ENCODE measurements around the gene KCNK15.

The KCNK15 gene

DNA sequence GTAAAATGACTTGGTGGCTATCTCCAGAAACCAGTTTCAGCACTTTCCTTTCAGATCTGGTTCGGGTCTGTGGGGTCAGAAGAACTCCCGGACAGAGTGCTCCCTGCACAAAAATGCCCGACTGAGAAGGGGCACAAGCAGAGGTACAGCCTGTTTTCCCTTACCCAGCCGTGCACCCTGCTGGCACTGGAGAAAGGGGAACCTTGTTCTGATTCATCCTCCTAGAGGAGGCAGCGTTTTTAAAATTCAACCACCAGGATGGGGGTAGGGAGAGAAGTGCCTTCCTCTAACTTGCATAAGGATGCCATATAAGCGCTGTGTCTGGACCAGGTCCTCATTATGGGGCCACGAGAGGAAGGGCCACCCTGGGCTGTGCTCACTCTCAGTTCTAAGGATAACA lies 47.1 kb downstream of the KCNK15 start:
- DNase-seq, result no peak

DNA sequence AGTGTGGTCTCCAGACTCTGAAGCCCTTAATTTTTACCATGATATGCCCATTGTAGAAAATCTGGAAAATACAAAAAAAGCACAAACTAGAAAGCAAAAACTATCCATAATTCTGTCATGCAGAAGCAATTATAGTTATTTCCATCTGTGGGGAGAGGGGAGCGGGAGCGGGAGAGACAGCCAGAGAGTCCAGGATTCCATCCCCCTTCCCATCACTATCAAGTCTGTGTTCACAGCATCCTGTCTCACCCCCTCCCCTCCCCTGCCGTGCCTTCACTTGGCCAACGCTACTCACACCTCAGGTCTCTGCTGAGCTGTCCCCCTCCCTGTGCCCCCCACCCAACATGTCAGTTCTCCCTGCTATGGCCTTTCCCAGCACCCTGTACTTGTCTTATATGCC lies 50.2 kb downstream of the KCNK15 start:
- no peak for DNase-seq

DNA sequence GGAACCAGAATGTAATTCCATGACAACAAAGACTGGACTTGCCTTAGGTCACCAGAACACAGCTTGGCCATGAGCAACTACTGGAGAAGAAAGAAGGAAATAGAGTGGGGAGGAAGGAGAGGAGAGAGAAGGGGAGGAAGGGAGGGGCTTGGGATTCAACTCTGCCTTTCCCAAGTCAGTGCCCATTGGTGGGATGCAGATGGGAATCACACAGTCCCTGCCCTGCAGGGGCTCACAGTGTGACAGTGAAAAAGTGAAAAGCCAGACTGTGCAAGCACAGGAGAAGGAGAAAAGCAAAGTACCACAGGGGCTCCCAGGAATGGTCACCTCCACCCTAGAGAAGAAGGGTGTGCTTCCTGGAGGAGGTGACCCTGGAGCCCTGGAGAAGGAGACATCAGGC lies 50.6 kb downstream of the KCNK15 start:
- DNase-seq, result no peak

DNA sequence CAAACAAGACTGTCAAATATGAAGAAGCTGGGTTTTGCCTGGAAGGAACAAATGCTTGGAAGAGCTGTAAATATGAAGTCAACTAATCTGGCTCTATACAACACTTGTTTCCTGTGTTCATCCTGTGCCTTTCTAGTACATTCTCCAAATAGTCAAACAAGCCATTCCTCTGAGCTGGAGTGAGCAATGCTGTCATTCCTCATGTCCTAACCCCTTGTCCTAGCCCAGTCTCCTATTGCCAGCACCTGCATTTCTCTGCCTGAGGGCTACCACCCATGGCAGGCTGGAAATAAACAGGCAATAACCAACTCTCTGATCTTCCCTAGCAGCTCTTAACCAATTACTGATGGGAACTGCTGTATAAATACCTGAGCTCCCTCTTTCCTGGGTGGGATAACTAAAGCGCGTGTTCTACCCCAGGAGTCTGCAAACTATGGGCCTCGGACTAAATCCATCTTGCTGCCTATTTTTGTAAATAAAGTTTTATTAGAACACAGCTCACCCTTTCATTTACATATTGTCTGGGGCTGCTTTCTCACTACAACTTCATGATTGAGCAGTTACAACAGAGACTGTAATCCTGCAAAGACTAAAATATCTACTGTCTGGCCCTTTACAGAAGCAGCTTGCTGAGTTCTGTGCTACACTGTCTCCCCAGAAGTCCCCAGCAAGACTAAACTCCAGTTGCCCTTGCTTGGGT lies 51.2 kb downstream of the KCNK15 start:
- no peak for DNase-seq

DNA sequence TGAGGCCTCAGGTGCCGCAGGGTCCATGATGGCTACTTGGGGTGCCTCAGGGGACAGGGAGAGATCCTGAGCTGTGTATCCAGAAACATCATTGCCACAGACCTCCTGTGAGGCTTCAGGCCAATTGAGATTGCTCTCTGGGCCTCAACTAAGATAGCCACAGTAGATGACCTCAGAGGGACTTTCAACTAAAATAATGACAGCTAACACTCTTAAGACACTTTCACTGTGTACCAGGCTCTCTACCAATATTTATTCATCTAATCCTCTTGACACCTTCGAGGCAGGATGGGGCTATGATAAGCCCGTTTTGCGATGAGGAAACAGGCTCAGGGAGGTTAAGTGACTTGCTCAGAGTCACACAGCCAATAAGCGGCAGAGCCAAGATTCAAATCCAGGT lies 54.0 kb downstream of the KCNK15 start:
- no peak for DNase-seq

DNA sequence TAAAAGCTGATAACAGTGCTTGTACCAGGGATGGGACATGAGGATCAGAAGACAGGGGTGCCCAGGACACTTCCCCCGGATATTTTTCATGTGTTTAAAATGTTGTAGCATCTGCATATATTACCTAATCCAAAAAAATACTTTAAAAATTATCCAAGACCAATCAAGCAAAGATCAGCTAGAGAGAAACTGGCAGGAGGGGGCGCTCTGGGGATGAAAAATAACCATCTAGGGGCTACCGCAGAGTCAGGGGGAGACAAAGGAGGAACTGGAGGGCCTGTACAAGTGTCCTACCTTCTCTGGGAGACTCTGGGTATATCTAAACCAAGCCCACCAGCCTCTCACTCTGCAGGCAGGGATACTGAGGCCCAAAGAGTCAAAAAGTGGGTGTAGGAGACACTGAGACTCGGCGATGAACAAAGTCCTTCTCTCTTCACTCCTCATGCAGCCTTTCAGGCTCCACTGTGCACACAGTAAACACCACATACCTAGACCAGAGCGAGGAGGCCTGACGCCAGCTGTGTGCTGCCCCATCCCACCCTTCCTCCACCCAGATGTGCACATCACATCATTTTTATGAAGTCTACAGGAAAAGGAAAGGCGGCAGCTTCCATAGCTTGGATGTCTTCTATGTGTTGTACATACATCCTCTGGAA lies 54.9 kb downstream of the KCNK15 start:
- no peak for DNase-seq

All from activated CD4-positive, alpha-beta T cell treated with anti-CD3 and anti-CD28 coated beads, Interleukin-2, amount 50 U/mL, for 16 hours (primary cell).